Right lobe of liver (tissue), 4 donors: ENCODE data around the gene UBE2M.

ENCODE experiments used
- POLR2A ChIP-seq: fragments of 450-650 bp; IDR thresholded peaks from one replicate; pipeline ENCODE4 v1.6.1; 2017; ENCODE audit warnings: antibody characterized with exemption, mild to moderate bottlenecking
- TF ChIP-seq, protein P1 (sequence below), 4 donors: fragments of 200-600 bp in 3 of 4; fragments of 450-650 bp in 1 of 4; IDR thresholded peaks; one replicate each; pipeline versions ENCODE4 v1.5.1 to v1.8.0; 2016 to 2022; ENCODE audit warnings: antibody characterized with exemption in 4 of 4, mild to moderate bottlenecking in 2 of 4
- donor health status: DM: no; HTN: no; CAD: no.
- donor health status: DM: no; HTN: no; CAD: no.
- donor health status: DM: no; HTN: yes; CAD: no.

DNA sequence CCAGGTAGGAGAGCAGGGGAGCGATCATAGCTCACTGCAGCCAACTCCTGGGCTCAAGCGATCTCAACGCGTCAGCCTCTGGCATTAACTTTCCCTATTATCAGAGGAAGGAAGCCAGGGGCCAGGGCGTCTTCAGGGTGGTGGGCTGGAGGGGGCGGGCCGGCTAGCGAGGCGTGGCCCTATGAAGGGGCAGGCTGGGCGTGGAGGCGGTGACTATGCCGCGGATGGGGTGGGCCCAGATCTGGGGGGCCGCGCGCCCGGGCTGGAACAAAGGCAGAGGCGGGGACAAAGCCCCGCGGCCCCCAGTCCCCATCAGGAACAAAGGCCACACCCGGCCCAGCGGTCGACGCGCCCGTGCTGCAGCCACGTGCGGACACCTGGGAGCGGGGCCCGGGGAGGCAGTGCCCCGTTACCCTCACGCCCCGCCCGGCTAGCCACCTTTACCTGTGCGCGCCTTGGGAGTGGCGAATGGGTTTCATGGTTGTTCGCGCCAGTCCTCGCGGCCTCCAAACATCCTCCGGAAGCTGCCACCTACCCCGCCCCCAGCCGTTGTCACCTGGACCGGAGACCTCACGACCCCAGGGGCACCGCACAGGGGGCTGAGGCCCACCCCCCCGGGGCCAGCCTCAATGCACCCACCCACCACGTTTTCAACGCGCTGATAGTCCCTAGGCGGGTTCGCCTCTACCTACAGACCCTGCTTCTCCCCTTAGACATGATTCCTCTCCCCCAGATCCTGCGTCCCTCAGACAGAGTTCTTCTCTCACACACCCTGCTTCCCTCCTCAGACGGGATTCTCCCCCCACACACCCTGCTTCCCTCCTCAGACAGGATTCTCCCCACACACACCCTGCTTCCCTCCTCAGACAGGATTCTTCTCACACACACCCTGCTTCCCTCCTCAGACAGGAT, 19.9 kb downstream of the UBE2M start:
- TF ChIP-seq, protein P1, sequence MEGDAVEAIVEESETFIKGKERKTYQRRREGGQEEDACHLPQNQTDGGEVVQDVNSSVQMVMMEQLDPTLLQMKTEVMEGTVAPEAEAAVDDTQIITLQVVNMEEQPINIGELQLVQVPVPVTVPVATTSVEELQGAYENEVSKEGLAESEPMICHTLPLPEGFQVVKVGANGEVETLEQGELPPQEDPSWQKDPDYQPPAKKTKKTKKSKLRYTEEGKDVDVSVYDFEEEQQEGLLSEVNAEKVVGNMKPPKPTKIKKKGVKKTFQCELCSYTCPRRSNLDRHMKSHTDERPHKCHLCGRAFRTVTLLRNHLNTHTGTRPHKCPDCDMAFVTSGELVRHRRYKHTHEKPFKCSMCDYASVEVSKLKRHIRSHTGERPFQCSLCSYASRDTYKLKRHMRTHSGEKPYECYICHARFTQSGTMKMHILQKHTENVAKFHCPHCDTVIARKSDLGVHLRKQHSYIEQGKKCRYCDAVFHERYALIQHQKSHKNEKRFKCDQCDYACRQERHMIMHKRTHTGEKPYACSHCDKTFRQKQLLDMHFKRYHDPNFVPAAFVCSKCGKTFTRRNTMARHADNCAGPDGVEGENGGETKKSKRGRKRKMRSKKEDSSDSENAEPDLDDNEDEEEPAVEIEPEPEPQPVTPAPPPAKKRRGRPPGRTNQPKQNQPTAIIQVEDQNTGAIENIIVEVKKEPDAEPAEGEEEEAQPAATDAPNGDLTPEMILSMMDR (IDR thresholded peaks at IDR 0.05): no peak
- TF ChIP-seq POLR2A: no peak
